Measurements from ENCODE around the gene TMEM253.

GRCh38 chr14:21149641-21150367 lies 48.9 kb downstream of the TMEM253 start:
- TF ChIP-seq GATA2 (IDR thresholded peaks at IDR 0.05; ENCODE audit: low read depth, low read length) (no peak), GATA3 (IDR thresholded peaks at IDR 0.05; ENCODE audit: low read depth, low read length) (no peak)
